ENCODE results near the gene CDH13. TPM values are rescaled to one million over a fixed set of nuclear protein-coding genes. Genes with fewer than 3 reads are reported as not detected.

The CDH13 gene
- total and polyA plus RNA-seq, 2 experiments from 2014 or later: 1.6 to 4.4 TPM

DNA sequence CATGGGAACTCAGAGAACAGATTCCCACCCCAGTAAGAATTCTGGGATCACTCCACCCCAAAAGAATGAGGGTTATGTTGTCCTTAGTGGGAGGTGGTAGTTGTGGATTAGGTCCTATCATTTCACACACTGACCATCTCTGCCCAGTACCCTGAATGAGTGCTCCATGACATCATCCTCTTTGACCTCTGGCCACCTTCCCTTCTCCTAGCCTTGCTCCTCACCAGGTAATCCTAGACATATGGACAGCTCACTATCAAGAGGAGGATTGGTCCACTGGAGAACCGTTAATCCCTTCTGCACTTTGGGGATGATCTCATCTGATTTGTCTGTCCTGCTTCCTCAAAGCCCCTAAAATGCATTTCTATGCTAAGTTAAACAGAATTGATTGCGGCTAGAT, 642.8 kb downstream of the CDH13 start:
- DNase-seq (ENCODE audit: low spot score): no peak
- no peaks in the 10 kb centered on the region for H3K9me2 ChIP-seq (ENCODE audit: insufficient read depth)
- Mint-ChIP-seq H3K4me3 (no peak overlapping the region), H3K27ac (no peak overlapping the region), H3K36me3 (ENCODE audit: low read depth) (no peaks in the 10 kb centered on the region), H3K27me3 (ENCODE audit: insufficient read depth, low read depth, poor library complexity) (peaks cover 3% of the 10 kb centered on the region), H3K4me1 (no peaks in the 10 kb centered on the region), H3K9me3 (no peaks in the 10 kb centered on the region)
- H3K4me1 ChIP-seq (ENCODE audit: insufficient read depth): no peaks in the 10 kb centered on the region
- H2AFZ ChIP-seq: no peak overlapping the region
- no peaks in the 10 kb centered on the region for H3F3A ChIP-seq (replicated peaks; ENCODE audit: low read depth)
- H3K4me3 ChIP-seq: no peak overlapping the region
- TF ChIP-seq ZNF331 (CRISPR knock-in tag; IDR thresholded peaks at IDR 0.05; ENCODE audit: low read depth) (no peak), NANOG (IDR thresholded peaks at IDR 0.05; ENCODE audit: borderline replicate concordance) (no peak), EZH2phosphoT487 (IDR thresholded peaks at IDR 0.05; ENCODE audit: unreplicated experiment) (no peak), EZH2 (IDR thresholded peaks at IDR 0.05; ENCODE audit: low read depth, unreplicated experiment) (no peak), CREB1 (CRISPR knock-in tag; IDR thresholded peaks at IDR 0.05; ENCODE audit: low read depth) (no peak), STAT1 (IDR thresholded peaks at IDR 0.05; ENCODE audit: unreplicated experiment) (no peak), ZNF114 (CRISPR knock-in tag; IDR thresholded peaks at IDR 0.05) (no peak), JUNB (IDR thresholded peaks at IDR 0.05; ENCODE audit: unreplicated experiment) (no peak), POLR2AphosphoS5 (IDR thresholded peaks at IDR 0.05; ENCODE audit: low read depth) (no peak)
- TF ChIP-seq, protein P1, sequence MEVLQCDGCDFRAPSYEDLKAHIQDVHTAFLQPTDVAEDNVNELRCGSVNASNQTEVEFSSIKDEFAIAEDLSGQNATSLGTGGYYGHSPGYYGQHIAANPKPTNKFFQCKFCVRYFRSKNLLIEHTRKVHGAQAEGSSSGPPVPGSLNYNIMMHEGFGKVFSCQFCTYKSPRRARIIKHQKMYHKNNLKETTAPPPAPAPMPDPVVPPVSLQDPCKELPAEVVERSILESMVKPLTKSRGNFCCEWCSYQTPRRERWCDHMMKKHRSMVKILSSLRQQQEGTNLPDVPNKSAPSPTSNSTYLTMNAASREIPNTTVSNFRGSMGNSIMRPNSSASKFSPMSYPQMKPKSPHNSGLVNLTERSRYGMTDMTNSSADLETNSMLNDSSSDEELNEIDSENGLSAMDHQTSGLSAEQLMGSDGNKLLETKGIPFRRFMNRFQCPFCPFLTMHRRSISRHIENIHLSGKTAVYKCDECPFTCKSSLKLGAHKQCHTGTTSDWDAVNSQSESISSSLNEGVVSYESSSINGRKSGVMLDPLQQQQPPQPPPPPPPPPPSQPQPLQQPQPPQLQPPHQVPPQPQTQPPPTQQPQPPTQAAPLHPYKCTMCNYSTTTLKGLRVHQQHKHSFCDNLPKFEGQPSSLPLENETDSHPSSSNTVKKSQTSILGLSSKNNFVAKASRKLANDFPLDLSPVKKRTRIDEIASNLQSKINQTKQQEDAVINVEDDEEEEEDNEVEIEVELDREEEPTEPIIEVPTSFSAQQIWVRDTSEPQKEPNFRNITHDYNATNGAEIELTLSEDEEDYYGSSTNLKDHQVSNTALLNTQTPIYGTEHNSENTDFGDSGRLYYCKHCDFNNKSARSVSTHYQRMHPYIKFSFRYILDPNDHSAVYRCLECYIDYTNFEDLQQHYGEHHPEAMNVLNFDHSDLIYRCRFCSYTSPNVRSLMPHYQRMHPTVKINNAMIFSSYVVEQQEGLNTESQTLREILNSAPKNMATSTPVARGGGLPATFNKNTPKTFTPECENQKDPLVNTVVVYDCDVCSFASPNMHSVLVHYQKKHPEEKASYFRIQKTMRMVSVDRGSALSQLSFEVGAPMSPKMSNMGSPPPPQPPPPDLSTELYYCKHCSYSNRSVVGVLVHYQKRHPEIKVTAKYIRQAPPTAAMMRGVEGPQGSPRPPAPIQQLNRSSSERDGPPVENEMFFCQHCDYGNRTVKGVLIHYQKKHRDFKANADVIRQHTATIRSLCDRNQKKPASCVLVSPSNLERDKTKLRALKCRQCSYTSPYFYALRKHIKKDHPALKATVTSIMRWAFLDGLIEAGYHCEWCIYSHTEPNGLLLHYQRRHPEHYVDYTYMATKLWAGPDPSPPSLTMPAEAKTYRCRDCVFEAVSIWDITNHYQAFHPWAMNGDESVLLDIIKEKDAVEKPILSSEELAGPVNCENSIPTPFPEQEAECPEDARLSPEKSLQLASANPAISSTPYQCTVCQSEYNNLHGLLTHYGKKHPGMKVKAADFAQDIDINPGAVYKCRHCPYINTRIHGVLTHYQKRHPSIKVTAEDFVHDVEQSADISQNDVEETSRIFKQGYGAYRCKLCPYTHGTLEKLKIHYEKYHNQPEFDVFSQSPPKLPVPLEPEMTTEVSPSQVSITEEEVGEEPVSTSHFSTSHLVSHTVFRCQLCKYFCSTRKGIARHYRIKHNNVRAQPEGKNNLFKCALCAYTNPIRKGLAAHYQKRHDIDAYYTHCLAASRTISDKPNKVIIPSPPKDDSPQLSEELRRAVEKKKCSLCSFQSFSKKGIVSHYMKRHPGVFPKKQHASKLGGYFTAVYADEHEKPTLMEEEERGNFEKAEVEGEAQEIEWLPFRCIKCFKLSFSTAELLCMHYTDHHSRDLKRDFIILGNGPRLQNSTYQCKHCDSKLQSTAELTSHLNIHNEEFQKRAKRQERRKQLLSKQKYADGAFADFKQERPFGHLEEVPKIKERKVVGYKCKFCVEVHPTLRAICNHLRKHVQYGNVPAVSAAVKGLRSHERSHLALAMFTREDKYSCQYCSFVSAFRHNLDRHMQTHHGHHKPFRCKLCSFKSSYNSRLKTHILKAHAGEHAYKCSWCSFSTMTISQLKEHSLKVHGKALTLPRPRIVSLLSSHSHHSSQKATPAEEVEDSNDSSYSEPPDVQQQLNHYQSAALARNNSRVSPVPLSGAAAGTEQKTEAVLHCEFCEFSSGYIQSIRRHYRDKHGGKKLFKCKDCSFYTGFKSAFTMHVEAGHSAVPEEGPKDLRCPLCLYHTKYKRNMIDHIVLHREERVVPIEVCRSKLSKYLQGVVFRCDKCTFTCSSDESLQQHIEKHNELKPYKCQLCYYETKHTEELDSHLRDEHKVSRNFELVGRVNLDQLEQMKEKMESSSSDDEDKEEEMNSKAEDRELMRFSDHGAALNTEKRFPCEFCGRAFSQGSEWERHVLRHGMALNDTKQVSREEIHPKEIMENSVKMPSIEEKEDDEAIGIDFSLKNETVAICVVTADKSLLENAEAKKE (CRISPR knock-in tag; IDR thresholded peaks at IDR 0.05): no peak
- TF ChIP-seq, protein P2, sequence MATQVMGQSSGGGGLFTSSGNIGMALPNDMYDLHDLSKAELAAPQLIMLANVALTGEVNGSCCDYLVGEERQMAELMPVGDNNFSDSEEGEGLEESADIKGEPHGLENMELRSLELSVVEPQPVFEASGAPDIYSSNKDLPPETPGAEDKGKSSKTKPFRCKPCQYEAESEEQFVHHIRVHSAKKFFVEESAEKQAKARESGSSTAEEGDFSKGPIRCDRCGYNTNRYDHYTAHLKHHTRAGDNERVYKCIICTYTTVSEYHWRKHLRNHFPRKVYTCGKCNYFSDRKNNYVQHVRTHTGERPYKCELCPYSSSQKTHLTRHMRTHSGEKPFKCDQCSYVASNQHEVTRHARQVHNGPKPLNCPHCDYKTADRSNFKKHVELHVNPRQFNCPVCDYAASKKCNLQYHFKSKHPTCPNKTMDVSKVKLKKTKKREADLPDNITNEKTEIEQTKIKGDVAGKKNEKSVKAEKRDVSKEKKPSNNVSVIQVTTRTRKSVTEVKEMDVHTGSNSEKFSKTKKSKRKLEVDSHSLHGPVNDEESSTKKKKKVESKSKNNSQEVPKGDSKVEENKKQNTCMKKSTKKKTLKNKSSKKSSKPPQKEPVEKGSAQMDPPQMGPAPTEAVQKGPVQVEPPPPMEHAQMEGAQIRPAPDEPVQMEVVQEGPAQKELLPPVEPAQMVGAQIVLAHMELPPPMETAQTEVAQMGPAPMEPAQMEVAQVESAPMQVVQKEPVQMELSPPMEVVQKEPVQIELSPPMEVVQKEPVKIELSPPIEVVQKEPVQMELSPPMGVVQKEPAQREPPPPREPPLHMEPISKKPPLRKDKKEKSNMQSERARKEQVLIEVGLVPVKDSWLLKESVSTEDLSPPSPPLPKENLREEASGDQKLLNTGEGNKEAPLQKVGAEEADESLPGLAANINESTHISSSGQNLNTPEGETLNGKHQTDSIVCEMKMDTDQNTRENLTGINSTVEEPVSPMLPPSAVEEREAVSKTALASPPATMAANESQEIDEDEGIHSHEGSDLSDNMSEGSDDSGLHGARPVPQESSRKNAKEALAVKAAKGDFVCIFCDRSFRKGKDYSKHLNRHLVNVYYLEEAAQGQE (IDR thresholded peaks at IDR 0.05; ENCODE audit: unreplicated experiment): no peak
- TF ChIP-seq, protein P3, sequence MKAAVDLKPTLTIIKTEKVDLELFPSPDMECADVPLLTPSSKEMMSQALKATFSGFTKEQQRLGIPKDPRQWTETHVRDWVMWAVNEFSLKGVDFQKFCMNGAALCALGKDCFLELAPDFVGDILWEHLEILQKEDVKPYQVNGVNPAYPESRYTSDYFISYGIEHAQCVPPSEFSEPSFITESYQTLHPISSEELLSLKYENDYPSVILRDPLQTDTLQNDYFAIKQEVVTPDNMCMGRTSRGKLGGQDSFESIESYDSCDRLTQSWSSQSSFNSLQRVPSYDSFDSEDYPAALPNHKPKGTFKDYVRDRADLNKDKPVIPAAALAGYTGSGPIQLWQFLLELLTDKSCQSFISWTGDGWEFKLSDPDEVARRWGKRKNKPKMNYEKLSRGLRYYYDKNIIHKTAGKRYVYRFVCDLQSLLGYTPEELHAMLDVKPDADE (IDR thresholded peaks at IDR 0.05): no peak
- TF ChIP-seq, protein P4, sequence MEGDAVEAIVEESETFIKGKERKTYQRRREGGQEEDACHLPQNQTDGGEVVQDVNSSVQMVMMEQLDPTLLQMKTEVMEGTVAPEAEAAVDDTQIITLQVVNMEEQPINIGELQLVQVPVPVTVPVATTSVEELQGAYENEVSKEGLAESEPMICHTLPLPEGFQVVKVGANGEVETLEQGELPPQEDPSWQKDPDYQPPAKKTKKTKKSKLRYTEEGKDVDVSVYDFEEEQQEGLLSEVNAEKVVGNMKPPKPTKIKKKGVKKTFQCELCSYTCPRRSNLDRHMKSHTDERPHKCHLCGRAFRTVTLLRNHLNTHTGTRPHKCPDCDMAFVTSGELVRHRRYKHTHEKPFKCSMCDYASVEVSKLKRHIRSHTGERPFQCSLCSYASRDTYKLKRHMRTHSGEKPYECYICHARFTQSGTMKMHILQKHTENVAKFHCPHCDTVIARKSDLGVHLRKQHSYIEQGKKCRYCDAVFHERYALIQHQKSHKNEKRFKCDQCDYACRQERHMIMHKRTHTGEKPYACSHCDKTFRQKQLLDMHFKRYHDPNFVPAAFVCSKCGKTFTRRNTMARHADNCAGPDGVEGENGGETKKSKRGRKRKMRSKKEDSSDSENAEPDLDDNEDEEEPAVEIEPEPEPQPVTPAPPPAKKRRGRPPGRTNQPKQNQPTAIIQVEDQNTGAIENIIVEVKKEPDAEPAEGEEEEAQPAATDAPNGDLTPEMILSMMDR (conservative IDR thresholded peaks at IDR 0.05; ENCODE audit: low read depth in 2 of 2): no peak
- H3K27me3 ChIP-seq (ENCODE audit: insufficient read depth): no peaks in the 10 kb centered on the region
- no peak overlapping the region for H3K4me2 ChIP-seq
- ATAC-seq: no peak
- H3K79me2 ChIP-seq (replicated peaks; ENCODE audit: insufficient read depth): no peaks in the 10 kb centered on the region
- H3K27ac ChIP-seq (ENCODE audit: low read depth): no peak overlapping the region
- no peaks in the 10 kb centered on the region for H3K36me3 ChIP-seq (ENCODE audit: insufficient read depth)
- no peaks in the 10 kb centered on the region for H4K20me1 ChIP-seq (replicated peaks; ENCODE audit: insufficient read depth)

All from GM23338 (cell line).